GF-D8 (cell line): ENCODE measurements around the gene CPNE4.

Source experiments
- DNase-seq: peaks from one replicate; lab custom pipeline; 2025; lab: John Stamatoyannopoulos, UW

Gene CPNE4

DNA sequence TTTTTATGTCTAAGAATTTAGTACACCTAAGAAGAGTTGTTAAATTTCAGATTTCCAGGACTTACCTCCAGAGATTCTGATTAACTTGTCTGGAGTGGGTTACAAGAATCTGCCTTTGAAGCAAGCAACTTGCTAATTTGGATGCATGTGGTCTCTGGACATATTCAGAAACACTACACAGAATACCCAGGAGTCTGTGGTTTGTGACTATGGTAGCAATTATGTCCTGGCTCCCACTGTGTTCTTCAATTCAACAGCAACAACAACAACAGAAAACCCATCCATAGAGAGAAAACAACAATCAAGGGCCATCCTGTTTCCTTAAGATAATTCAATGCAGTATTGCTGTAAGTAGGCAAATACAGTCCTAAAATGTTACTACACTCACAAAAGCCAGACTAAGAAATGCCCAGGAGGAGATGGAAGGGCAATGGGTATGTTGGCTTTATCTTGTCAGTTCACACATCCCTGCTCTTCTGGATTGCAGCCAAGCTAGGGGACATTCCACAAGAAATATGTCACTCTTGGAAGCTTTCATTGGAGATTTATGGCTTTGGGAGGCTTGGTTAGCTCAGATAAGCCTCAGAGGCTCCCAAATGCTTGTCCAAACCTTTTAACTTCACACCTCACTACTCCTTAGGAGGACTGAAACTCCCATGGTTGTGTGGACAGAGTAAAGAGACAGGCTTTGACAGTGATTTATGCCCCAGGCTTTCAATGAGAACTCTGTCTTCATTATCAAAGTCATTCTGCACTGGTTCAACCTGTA, 432.6 kb downstream of the CPNE4 start:
- no peak for DNase-seq

DNA sequence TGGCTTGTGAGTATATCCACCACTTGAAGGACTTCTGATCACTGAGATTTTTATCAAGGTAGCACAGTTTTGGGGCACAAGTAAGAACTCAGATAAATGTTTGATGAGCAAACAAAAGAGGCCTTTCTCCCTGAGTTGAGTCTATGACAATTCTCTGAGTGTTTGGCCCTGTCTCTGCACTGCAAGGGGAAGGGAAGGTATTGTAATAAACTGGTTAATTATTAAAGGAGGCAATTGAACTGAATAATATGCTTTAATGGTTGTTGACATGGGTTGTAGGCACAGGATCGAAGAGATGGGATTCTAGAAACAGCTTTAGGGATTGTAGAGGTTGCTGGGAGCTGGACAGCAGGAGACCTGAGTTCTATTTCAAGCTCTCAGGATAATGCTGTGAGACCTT, 437.0 kb downstream of the CPNE4 start:
- DNase-seq = no peak

DNA sequence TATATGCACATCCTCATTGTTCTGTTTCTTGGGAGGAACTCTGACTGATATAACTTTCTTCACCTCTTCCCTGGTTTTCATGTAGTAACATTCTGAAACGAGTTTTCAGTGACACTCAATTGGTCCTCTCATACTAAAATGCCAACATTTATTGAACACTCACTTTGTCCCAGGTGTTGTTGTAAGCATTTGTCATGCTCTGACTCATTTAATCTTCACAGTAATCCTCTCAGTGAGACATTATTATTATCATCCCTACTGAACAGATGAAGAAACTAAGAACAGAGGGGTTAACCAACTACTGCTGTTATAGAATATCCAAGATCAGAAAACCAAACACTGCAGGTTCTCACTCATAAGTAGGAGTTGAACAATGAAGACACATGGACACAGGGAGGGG, 437.9 kb downstream of the CPNE4 start:
- DNase-seq = no peak

DNA sequence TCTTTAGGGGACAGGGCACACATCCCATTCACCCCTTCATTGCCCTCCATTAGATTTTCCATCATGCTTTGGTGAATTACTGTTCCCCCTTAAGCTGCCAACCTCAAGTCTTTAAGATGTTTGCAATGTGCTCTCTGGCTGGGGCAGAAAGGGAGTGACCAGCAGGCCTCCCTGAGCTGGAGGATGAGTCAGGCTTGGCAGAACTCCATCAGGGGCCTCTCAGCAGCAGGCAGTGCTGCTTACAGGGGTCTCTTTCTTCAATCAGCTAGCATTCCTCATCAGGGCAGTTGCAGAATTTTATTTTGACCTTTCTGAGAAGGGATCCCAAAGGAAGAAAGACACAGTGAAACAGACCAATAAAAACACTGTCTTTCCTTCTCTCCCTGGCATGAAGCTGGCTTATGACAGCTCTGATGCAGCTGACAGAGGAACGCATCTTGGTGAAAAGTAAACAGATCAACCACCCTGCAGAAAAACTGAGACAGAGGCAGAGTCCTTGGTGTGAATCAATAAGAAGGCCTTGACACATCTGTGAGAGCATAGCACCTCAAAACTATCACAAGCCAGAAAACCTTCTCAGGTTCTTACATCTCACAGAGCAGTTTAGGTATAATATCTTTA, 443.3 kb downstream of the CPNE4 start:
- DNase-seq = no peak

DNA sequence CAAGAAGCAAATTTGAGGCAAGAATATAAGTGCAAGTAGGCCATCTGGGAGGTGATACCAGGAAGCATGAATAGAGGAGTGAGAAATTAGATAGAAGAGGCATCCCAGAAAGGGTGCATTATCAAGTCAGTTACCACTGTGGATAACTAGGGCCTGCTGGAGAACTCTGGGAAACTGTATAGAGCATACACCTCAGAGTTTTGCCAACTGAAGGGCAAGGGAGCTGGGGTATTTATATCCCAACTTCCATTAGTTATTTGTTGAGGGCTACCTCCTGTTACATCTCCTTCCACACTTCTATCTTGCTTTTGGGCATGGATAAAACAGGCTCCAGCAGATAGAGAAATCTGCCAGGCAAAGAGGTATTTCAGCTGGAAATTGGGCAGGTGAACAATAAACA, 448.5 kb downstream of the CPNE4 start:
- no peak for DNase-seq

DNA sequence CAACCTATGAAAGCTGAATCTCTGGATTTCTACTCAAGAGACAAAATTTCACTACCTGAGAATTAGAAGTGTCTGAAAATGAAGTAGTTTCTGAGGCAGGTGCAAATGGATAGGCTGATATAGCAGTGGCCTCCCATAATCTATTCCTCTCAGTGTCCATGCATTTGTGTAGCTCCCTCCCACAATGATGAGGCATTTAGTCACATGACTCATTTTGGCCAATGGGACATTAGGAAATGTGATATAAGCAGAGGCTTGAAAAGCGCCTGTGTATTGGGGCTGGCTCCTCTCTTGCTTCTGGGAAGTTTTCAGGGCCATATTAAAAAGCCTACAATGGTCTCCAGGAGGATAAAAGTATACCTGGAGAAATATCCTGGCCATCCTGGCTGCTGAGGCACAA, 452.4 kb downstream of the CPNE4 start:
- no peak for DNase-seq

DNA sequence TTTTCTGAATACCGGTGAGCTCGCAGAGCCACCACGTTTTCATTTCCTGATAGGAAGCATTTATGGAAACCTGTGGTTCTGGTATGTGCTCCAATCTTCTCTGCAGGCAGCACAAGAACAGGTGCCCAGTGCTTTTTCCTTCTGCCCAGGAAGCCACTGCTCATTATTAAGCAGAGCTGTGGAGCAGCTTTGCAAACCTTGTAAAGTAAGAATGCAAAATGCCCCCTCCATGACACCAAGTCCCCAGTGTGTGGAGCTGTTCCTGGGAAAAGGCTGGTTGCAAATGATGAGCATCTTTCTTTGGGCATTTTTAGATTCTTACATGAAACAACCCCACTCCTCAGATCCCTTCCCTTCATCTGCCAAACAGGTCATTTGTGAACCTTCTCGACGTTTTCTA, 466.4 kb downstream of the CPNE4 start:
- no peak for DNase-seq

DNA sequence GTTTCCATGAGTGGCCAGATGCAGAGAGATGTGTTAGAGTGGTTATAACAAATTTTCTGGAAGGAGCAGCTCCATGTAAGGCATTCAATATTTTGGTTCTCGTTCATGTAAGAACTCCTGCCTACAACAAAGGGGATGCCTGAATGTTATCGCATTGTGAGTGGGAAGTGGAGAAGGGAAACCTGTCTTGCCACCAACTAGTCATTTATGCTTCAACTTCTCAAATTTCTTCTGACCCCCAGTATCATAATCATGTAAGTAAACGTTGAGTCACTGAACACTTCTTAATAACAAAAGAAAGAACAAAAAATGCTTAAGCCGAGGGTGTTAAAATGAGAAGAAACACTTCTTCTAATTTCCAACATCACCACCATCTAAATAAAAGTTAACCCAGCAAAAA, 470.0 kb downstream of the CPNE4 start:
- no peak for DNase-seq

DNA sequence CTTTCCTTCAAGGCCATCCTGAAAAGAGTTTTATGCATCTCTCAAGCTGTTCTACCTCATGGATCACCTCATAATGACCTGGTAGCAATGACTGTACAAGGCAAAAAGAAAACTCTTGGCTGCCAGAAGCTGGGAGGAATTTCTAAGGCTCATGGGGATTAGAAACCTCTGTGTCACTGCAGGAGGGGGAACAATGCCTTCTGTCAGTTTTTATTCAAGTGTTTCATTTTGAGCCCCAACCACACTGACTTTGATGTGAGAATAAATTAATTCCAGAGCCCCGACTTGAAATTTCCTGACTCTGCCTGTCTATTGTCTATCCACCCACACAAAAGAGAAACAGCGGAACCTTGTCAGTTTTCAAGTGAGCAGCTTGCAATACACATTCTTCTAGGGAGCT, 473.3 kb downstream of the CPNE4 start:
- no peak for DNase-seq

DNA sequence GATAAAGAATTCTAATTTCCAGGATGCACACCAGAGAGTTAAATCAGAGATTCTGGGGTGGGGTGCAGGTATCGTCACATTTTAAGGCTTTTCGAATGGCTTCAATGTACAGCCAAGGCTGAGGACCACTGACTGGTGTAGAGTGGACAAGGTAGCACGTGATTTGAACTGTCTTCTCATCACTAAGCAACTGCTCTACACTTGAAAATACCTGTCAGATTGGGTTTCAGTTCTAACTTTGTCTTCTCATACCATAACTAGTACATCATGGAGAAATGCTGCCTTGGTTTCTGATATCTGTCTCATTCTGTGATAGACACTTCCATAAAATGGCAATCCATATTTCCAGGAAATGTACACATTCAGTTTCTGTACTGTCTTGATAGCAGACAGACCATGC, 474.0 kb downstream of the CPNE4 start:
- DNase-seq = no peak

DNA sequence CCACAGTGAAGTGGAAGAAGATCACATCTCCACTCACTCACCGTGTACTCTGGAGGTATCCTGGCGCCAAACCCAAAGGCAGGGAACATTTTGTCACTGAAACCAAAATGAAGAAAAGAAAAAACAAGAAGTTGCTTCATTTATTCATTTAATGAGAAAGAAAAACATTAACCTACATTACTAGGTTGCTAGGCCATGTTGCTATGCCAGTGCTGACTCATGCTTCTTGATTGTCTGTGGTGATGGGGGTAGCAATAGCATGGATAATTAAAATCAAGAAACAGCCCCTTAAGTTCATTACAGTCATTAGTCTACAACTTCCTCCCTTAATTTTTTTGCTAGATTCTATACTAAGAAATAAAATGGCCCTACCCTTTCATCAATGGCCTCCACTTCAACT, 479.4 kb downstream of the CPNE4 start:
- no peak for DNase-seq

DNA sequence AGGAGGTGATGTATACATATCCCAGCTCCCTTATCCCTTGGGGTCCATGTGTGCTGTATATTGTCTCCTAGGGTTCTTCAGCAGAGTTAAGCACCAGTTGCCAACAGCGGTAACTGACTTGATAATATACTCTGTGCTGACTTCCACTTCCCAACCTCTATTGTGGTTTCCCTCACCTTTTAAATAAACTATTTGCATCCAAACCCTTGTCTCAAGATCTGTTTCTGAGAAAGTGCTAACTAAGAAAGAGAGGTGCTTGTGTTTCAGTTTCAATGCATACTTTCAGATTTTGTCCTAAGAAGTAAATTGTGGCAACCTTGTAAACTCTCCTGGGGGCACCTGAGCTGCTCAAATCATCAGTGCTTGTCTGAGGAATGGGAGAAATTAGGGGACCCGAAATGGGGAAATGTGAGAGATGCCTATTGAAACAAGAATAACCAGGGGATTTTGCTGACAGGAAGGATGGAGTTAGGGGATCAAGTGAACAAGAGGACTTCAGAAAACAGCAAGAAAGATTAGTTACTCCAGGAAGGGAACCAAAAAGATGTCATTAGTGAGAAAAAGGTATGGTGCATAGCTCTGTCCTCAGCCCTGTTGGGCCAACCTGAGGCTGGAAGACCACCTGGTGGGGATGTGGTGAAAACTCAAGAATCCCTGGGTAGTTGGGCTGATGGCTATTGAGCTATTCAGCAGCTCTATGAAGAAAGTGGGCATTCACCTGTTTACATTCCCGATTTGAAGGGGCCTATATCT, 481.1 kb downstream of the CPNE4 start:
- DNase-seq = no peak

DNA sequence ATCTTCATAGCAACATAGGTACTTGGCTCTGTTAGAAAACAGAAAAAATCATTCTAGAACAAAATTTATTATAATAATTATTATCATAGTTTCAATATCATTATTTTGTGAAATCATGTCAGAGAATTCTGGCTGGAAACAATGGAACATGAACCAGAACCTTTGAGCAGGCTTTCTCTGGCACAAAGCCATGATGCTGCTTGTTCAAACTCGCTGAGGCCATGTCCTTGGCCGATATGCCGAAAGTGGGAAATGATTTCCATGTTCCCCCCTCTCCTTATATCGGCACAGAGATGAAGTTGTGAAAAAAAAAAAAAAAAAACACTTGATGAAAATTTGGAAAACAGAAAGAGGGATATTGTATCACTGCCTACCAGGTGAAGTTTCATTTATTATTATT, 483.1 kb downstream of the CPNE4 start:
- no peak for DNase-seq

DNA sequence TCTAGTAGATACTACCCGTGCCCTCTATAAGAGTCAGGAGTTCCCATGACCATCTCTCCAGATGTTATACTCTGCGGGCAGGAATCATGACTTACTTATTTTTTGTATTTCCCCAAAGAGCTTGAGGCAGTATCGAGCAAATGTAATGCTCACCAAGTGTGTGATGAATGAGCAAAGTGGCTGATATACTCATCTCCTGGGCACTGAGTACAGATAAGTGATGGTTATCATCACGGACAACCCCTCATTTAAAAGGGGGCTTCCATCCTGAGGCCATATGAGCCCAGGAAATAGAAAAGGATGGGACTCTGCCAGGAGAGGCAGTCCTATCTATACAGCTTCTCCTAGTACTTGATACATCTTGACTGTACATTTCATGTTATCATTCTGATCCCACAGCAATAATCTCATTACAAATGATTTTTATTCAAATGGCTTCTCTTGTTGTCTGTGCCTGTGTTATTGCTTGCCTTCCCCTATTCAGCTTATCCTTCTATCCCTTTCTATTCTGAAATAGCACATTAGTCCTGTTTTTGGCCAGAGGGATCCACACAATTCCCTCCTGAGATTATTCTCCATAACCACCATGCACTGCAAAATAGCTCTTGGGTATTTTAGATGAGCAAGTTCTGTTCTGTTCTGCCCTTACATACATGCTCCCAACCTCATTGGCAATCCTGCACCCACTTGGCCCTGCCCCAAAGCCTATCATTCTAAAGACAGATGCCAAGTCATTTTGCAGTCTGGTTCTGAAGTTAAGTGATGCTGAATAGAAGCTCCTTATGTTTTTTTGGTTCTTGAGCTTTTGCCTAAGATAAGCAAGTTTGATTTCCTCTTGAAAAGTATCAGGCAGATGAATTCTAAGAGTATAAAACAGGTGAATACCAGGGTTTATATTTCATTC, 484.0 kb downstream of the CPNE4 start:
- DNase-seq = no peak

DNA sequence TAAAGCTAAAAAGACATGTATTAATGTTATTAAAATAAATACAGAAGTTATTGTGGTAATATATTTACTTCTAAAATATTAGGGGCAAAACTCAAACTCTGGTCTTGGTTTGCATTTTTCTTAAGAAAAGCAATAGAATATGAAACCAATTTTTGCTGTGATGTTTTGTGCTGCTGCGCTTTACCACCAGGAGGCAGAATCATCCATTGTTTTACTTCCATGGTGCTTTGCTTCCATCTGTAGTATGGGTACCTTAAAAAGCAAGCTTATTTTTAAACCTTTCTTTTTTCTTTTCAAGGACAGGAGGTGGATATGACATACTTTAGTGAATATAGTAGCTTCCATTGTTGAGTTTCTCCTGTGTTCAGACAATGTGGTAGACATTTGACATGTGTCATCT, 485.5 kb downstream of the CPNE4 start:
- no peak for DNase-seq

DNA sequence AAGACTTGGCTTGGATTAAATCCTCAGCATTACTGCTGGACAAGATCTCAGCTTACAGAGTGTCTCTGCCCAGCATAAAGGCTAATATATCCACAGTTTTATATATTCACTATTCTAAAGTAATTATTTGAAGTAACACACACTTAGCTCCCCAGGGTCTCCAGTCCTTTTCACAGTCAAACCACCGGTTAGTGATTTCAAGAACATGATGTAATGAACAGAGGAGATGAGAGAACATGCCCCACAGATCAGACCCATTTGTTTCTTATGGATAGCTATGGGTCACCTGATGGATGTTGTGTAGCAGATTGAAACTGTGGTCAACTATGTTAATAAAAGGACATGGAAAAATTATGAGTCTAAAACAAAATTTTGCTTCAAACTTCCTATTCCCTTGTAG, 487.2 kb downstream of the CPNE4 start:
- DNase-seq = no peak

DNA sequence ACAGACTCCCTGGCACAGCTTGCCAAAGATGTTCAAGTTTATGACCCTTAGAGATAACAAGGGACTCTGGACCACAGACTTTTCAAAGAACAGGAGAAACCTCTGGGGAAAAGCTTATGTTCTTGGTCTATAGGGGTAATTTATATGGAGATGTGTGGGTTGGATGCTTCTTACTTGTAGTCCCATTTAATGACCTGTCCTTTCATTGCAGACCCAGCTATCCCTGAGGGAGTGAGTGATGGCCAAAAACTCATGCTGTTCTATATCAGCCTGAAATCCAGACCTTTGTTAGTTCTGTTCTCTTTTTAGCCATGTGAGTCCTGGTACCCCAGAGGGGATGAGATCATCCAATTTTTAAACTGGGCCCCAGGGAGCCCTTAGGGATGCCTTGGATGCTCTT, 488.4 kb downstream of the CPNE4 start:
- no peak for DNase-seq

DNA sequence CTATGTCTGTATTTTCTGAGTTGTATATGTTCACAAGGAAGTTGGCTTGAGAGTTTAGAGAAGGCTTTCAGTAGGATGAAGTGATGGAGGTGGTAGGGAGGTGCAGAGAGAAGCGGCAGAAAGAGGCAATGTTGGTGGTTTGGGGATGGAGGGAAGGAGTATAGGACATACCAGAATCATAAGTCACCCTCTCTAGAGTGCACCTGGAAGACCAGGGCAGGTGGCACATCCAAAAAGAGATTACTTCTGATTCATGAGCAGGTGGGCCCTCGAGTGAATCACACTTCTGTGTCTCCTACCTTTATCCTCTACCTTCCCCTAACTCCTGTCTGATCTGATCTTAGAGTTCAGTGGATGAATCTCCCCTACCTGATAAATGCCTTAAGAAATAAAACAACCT, 490.3 kb downstream of the CPNE4 start:
- DNase-seq = no peak

DNA sequence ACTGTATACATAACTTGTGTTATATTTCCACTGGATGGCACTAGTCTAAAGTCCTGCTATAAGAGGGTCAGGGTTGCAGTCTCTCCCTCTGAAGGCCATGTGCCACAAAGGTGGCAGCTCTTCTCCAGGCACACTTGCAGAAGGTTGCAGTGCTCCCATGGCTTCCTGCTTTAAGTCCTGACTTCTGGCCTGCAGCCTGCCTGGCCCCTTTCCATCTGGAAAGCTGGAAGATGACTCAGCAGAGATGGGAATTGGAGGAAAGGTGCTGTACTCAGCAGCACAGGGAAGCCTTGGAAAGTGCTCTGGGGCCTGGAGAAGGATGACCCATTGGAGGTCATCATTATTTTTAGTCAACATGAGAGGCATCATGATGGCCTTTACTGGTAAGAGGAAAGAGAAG, 491.1 kb downstream of the CPNE4 start:
- DNase-seq = no peak

DNA sequence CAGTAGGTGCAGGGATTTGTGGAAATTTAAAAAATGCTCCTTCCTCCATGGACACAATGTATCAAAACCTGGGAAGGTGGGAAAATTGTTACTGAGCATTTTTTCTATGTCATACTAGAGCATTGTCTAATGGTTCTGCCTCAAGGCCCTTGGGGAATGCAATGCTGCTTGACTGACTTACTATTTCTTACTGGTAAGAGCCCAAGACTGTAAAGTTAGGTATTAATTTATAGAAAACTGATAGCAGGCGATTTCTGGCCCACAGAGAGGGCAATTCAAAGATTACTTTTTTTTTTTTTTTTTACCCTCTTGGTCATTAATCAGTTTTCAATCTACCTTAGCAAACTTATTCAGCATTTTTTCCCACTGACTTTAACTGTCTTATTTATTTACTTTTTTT, 493.5 kb downstream of the CPNE4 start:
- no peak for DNase-seq

DNA sequence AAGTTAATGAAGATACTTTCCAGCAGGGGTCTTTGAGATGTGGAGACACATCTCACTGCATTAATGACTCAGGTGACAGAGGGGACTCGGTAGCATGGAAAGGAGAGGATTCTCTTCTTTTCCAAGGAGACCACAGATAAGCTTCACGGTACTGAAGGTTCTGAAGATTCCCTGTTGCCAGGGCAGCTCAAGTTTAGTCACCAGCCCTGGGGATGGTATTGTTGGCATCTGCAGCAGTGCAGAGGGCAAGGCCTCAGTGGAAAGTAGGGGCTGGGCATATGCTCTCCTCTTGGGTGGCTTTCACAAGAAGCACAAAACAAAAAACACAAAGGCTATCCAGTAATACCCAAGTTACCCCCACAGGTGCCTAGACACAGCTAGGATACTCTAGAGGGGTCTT, 494.0 kb downstream of the CPNE4 start:
- no peak for DNase-seq

DNA sequence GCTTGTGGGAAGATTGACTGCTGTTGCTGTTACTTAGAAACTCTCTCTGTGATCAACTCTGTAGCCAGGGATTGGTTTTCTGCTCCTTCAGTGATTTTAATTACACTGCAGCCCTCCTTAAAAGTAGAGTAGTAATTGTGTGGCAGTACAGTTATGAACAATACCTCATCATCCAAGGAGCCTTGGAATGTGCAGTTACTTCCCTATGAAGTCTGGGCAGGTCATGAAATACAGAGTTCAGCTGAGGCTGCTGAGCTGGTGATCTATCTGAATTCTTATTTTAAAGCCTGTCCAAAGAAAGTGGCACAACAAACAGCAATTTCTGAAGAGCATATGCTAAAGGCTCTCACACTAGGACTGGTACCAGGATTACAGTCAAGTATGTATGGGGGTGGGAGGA, 494.7 kb downstream of the CPNE4 start:
- no peak for DNase-seq
